NCI-H2171 (cell line): ENCODE measurements around the gene KRTAP3-1.
"Not testable (repeated sequence)": the region's sequence is repeated elsewhere in the genome, so short reads cannot be mapped to it uniquely, and the experiment has no call there.

Source experiments
- DNase-seq: peaks from one replicate; lab custom pipeline; 2025; lab: John Stamatoyannopoulos, UW

KRTAP3-1 gene

GRCh38 chr17:41015454-41015853 is 6.5 kb upstream of the KRTAP3-1 start:
- DNase-seq = no peak

- DNase-seq = no peak
Observed at GRCh38 chr17:41013606-41014005, 4.7 kb upstream of the KRTAP3-1 start.

- DNase-seq = no peak
Observed at GRCh38 chr17:41013181-41013580, 4.3 kb upstream of the KRTAP3-1 start.

DNA sequence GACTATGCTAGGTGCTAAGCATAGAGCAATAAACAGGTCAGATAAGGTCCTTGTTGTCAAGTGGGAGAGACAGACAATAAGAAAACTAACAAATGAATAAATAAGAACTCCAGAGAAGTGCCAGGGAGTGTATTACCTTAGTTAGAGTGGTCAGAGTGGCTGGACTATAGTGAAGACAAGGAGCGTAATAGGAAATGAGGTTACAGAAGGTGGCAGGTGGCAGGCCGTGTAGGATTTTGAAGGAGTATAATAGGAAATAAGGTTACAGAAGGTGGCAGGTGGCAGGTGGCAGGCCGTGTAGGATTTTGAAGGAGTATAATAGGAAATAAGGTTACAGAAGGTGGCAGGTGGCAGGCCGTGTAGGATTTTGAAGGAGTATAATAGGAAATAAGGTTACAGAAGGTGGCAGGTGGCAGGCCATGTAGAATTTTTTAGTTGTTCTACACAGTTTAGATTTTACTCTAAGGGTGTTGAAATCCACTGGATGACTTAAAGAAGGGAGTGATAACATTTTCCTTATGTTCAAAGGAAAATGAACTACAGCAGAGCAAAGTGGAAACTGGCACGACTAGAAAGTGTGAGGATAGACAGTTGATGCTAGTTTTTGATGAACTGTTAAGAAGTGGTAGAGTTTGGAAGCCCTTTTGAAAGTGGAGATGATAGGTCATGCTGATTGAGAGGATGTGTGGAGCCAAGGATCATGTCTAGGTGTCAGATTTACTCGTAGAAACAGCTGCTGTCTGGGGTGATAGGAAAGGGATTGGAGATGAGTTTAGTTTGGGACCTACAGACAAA is 3.6 kb upstream of the KRTAP3-1 start:
- DNase-seq = no peak

GRCh38 chr17:41010441-41010840 is 1.5 kb upstream of the KRTAP3-1 start:
- DNase-seq = no peak

DNA sequence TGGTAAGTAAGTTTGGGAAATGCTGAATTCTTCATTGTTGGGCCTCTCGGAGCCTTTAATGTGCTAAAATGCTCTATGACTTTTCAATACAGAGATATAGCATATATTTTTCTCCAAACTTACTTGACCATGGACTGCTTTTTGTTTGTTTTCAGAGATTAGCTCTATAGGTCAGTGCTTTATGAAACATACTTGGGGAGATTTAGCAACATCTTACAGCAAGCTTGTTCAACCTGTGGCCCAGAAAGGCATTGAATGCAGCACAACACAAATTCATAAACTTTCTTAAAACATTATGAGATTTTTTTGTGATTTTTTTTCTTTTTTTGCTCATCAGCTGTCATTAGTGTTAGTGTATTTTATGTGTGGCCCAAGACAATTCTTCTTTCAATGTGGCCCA is 1.0 kb upstream of the KRTAP3-1 start:
- DNase-seq = no peak

DNA sequence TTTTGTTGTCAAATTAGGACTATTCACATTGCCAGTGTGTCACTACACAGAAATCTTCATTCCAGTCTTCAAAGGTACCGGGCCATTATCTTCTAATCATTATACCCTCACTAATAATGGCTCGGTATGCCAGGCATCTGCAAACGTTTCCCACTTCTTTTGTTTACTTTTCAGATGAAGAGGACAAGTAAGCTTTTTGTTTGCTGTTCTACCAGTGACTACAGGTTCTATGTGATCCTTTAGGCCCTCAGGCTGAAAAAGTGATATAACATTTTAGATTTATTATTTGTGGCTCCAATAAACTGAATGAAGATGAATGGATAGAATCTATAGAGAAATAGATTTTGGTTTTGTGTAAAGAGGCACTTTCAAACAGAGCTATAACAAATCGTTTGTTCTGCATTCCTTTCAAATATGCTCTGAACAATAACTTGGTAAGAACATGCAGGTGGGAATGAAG is 403 bp upstream of the KRTAP3-1 start:
- DNase-seq = no peak

DNA sequence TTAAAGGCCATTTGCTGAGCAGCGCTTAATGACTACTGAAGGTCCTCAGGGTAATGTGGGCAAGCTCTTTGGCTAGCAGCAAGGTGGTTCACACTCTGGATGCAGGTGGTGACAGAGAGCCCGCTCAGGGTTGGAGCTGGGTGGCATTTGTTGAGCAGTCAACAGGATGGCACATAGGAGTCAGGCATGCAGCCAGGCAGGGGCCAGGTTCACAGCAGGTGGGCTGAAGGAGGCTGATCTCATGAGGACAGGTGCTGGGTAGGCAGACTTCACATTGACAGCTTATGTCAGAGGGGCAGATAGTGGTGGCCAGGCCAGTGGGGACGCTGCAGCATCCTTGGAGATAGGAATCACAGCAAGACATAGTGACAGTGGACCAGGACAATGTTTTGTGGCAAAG is 4.5 kb downstream of the KRTAP3-1 start:
- DNase-seq = no peak

DNA sequence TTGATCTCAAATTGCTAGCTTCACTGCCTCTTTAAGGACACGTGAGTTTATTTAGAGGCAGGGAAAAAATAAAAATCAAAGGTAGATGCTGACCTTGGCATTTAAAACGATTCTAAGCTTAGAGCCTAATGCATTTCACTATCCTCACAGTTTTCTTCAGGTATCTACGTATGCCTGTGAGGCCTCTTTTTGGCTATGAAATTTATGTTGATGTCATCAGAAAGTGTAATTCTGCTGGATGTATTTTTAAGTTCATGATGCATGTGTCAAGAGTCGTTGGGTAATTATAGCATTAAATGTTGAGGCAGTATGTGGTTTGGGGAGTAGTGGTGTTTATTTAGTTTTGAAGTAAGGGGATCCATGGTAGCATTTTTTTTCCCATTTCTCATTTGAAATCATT is 5.0 kb downstream of the KRTAP3-1 start:
- no peak for DNase-seq

DNA sequence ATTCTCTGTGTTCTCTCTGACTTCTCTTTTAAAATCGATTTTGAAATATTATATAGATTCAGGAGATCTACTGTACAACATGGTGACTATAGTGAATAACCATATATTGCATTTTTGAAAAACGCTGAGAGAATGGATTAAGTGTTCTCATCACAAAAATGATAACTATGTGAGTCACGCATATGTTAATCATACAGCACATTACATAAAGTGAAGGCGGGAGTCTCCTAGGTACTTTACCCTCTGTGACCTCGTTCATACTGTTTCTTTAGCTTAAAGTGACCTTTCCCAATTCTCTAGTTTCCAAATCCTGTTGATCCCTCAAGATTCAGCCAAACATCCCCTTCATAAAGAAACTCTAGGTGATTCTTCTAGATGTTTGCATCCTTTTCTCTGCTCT is 6.1 kb downstream of the KRTAP3-1 start:
- no peak for DNase-seq

DNA sequence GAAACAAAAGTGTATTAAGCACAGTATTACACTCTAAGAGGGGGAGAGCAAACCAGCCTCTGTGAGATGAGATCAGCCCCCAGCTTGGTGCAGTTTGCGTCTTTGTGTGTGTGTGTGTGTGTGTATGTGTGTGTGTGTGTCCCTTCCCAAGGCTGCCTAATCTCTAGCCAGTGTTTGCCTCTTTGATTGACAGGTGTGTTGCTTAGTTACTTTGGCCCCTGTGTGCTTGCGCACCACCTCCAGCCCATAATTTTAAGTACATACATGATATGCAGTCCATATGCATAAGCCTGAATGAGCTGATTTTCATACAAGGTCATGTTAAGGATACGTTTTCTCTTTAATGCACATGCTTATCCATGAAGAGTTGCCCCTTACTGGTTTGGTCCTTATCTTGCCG is 7.1 kb downstream of the KRTAP3-1 start:
- DNase-seq = no peak

- not testable (repeated sequence) for DNase-seq
Observed at GRCh38 chr17:40999563-40999962, 9.4 kb downstream of the KRTAP3-1 start, which contains the start of gene KRTAP3-2. KRTAP3-2 (minus strand) TSS chr17:40999906; CDS start chr17:40999853, 53 bp downstream.

DNA sequence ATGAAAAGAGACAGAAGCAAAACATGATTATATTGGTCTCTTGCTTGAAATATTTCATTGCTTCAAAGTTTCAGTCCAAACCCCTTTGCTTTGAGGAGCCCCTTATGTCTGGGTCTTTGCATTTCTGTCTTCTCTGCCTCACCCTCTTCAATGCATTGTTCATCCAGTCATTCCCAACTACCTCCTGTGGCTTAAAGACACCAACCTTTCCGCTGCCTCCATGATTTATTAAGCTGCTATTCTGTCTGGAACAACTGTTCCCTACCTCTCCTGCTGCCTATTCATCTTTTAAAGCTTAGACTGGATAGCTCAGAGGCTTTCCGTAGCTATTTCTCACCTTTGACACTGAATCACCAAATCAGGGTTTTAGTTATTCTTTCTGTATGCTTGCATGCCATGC is 11.6 kb downstream of the KRTAP3-1 start:
- DNase-seq = no peak

GRCh38 chr17:40996829-40997228 is 12.1 kb downstream of the KRTAP3-1 start:
- no peak for DNase-seq

DNA sequence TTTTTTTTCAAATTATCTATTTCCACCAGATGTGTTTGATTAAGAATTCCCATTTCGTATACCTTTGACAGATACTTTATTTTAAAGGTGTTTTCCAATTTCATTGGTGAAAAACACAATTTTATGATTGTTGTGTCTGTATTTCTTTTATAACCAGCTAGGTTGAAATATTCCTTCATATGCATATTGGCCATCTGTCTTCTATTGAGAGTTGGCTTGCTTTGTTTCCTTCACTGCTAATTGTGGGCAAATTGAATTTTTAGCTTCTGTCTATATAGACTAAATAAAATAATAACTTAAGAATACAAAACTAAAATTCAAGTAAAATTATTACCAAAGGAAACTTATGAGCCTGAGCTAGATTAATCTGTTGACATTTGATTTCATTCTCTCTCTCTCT is 13.8 kb downstream of the KRTAP3-1 start:
- no peak for DNase-seq

- DNase-seq = no peak
Observed at GRCh38 chr17:40993839-40994238, 15.1 kb downstream of the KRTAP3-1 start, which contains the start of gene KRTAP3-3. KRTAP3-3 (minus strand) TSS chr17:40994164; CDS start chr17:40994097, 67 bp downstream.

DNA sequence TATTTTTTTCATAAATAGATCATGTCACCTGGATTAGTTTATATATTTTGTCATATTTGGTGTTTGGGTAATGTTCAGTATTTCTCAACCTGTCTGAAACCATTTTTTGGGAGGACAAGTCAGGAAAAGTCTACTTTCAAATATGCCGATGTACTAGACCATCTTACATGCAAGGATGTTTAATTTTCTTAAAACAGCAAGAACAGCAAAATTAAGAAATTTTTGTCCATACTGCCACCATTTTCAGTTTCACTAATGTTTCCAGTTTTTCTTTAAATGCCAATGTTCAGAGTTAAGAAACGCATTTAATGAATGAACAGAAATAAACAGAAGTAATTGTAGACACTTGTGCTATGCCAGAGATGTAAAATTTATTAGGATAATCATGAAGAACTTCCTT is 15.8 kb downstream of the KRTAP3-1 start:
- no peak for DNase-seq

- no peak for DNase-seq
Observed at GRCh38 chr17:40992666-40993065, 16.3 kb downstream of the KRTAP3-1 start.

GRCh38 chr17:40986920-40987319 is 22.0 kb downstream of the KRTAP3-1 start:
- no peak for DNase-seq

DNA sequence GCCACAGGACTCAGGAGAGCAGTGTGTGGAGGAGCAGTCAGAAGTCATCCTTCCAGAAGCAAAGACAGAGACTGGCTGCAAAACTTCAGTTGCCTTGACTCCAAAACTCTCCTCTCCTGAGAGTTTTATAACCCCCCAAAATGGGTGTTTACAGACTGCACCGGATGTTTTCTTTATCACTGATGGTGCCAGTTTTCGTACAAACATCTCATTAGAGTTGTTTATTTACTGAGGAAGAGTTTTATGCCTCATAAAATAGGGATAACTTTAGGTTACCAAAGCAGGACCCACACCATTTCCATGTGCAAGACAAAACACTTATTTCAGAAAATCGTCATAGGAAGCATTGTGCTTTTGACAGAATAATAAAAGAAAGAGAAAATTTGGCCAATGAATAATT is 24.7 kb downstream of the KRTAP3-1 start, which contains the start of gene KRT40:
KRT40 (minus strand) TSS at position 101 of the 400 bp plus-strand sequence; CDS start at position 48, 53 bp downstream.
- no peak for DNase-seq

GRCh38 chr17:40981115-40981514 is 27.8 kb downstream of the KRTAP3-1 start:
- no peak for DNase-seq

- no peak for DNase-seq
Observed at GRCh38 chr17:40980596-40980995, 28.3 kb downstream of the KRTAP3-1 start.

DNA sequence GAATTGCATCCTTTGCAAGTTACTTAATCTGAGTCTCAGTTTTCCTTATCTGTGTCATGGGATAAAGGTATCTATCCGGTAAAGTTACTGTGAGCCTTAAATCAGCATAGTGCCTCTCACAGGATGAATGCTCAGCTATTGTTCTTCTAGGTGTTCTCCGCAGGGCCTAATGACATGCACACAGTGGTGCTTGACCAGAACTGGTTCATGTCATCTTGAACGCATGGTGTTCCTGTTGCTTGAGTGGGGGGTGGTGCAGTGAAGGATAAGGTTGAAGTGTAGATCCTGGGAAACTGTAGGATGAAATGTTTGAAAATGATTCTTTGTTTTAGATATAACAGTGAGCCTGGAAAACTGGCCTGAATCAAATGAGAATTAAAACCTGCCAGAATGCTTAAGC is 28.8 kb downstream of the KRTAP3-1 start:
- DNase-seq = no peak
